MM.1S (cell line): ENCODE measurements around the gene AMBRA1.

Experiments
- DNase-seq: peaks from one replicate; pipeline ENCODE4 v3.0.0-alpha.2; 2015
- H2AFZ ChIP-seq: fragments of 300-600 bp; sonication (generic); 2 replicates; pipeline ENCODE4 v1.6.0; 2016; ENCODE audit warnings: antibody characterized with exemption, low read length
- H3F3A ChIP-seq: fragments of 300-600 bp; sonication (generic); 2 replicates; pipeline ENCODE4 v1.6.1; 2016; ENCODE audit warnings: mild to moderate bottlenecking, antibody characterized with exemption, low read length, moderate library complexity, mixed read lengths; ENCODE audit not compliant: insufficient read depth
- H3K27ac ChIP-seq: fragments of 300-600 bp; sonication (generic); 2 replicates; pipeline ENCODE4 v1.5.1; 2016; ENCODE audit warnings: mild to moderate bottlenecking, low read length
- H3K27me3 ChIP-seq: fragments of 300-600 bp; sonication (generic); replicated peaks from 2 replicates; pipeline ENCODE4 v1.6.0; 2016; ENCODE audit warnings: low read length; ENCODE audit not compliant: insufficient read depth
- H3K36me3 ChIP-seq: fragments of 300-600 bp; sonication (generic); replicated peaks from 2 replicates; pipeline ENCODE4 v1.6.1; 2016; ENCODE audit warnings: mild to moderate bottlenecking, low read length, mixed read lengths; ENCODE audit not compliant: insufficient read depth
- H3K4me1 ChIP-seq: fragments of 300-600 bp; sonication (generic); 2 replicates; pipeline ENCODE4 v1.6.1; 2016; ENCODE audit warnings: low read length, mixed read lengths
- H3K4me2 ChIP-seq: fragments of 300-600 bp; sonication (generic); 2 replicates; pipeline ENCODE4 v1.6.0; 2016; ENCODE audit warnings: low read depth, low read length
- H3K4me3 ChIP-seq: fragments of 300-600 bp; sonication (generic); 2 replicates; pipeline ENCODE4 v1.5.1; 2016; ENCODE audit warnings: low read length, mixed read lengths
- H3K79me2 ChIP-seq: fragments of 300-600 bp; sonication (generic); 2 replicates; pipeline ENCODE4 v1.6.1; 2016; ENCODE audit warnings: mixed run types, low read length, mixed read lengths
- H3K9ac ChIP-seq: fragments of 300-600 bp; sonication (generic); 2 replicates; pipeline ENCODE4 v1.6.1; 2016; ENCODE audit warnings: low read length, mixed read lengths
- H3K9me2 ChIP-seq: fragments of 300-600 bp; sonication (generic); replicated peaks from 2 replicates; pipeline ENCODE4 v1.6.1; 2016; ENCODE audit warnings: mild to moderate bottlenecking, low read length, mixed read lengths; ENCODE audit not compliant: insufficient read depth
- H3K9me3 ChIP-seq: fragments of 300-600 bp; sonication (generic); replicated peaks from 2 replicates; pipeline ENCODE4 v1.6.1; 2016; ENCODE audit warnings: mild to moderate bottlenecking, low read length, mixed read lengths; ENCODE audit not compliant: insufficient read depth
- H4K20me1 ChIP-seq: fragments of 300-600 bp; sonication (generic); 2 replicates; pipeline ENCODE4 v1.6.1; 2016; ENCODE audit warnings: mild to moderate bottlenecking, low read length, moderate library complexity, mixed read lengths; ENCODE audit not compliant: insufficient read depth
- EZH2 ChIP-seq: fragments of 300-600 bp; sonication (generic); optimal IDR thresholded peaks from 2 replicates; pipeline ENCODE3; 2017; ENCODE audit warnings: low read depth, mild to moderate bottlenecking, antibody characterized with exemption, low read length, mixed read lengths
- EZH2phosphoT487 ChIP-seq: fragments of 300-600 bp; sonication (generic); IDR thresholded peaks from 2 replicates; pipeline ENCODE4 v1.6.1; 2018; ENCODE audit warnings: antibody characterized with exemption, low read length
- TF ChIP-seq, protein P1 (sequence below): fragments of 300-600 bp; sonication (generic); IDR thresholded peaks from 2 replicates; pipeline ENCODE4 v1.5.1; 2016; ENCODE audit warnings: antibody characterized with exemption, low read length, mixed read lengths

AMBRA1 gene

GRCh38 chr11:46529095-46529905 lies 64.5 kb downstream of the AMBRA1 start:
- H3K9me3 ChIP-seq: no peaks in the 10 kb centered on the region
- H4K20me1 ChIP-seq: 0 out of 2 replicates have a peak, but pooled peaks cover 6% of the 10 kb centered on the region
- no peak overlapping the region for H2AFZ ChIP-seq
- H3K9me2 ChIP-seq: no peaks in the 10 kb centered on the region
- no peak for TF ChIP-seq EZH2
- TF ChIP-seq, protein P1, sequence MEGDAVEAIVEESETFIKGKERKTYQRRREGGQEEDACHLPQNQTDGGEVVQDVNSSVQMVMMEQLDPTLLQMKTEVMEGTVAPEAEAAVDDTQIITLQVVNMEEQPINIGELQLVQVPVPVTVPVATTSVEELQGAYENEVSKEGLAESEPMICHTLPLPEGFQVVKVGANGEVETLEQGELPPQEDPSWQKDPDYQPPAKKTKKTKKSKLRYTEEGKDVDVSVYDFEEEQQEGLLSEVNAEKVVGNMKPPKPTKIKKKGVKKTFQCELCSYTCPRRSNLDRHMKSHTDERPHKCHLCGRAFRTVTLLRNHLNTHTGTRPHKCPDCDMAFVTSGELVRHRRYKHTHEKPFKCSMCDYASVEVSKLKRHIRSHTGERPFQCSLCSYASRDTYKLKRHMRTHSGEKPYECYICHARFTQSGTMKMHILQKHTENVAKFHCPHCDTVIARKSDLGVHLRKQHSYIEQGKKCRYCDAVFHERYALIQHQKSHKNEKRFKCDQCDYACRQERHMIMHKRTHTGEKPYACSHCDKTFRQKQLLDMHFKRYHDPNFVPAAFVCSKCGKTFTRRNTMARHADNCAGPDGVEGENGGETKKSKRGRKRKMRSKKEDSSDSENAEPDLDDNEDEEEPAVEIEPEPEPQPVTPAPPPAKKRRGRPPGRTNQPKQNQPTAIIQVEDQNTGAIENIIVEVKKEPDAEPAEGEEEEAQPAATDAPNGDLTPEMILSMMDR: peak; percentile 90
- H3K36me3 ChIP-seq: no peaks in the 10 kb centered on the region
- peak; percentile 58 for DNase-seq
- H3K4me3 ChIP-seq: no peak overlapping the region
- H3K79me2 ChIP-seq: peaks cover 57% of the 10 kb centered on the region
- peaks cover 12% of the 10 kb centered on the region; the same call in 1 of the 2 replicates for H3K4me1 ChIP-seq
- no peak overlapping the region for H3K27ac ChIP-seq
- no peaks in the 10 kb centered on the region for H3K27me3 ChIP-seq
- no peak overlapping the region for H3K4me2 ChIP-seq
- no peak overlapping the region for H3K9ac ChIP-seq
- H3F3A ChIP-seq: no peaks in the 10 kb centered on the region

- Histone ChIP-seq H4K20me1 (0 out of 2 replicates have a peak, but pooled peaks cover 6% of the 10 kb centered on the region), H3K79me2 (peaks cover 52% of the 10 kb centered on the region), H3K4me1 (peaks cover 12% of the 10 kb centered on the region; the same call in 1 of the 2 replicates), H3K9me3 (no peaks in the 10 kb centered on the region), H3K27me3 (no peaks in the 10 kb centered on the region), H3K27ac (no peak overlapping the region), H2AFZ (no peak overlapping the region), H3K9me2 (no peaks in the 10 kb centered on the region), H3K9ac (no peak overlapping the region), H3K4me3 (no peak overlapping the region), H3K36me3 (no peaks in the 10 kb centered on the region), H3F3A (no peaks in the 10 kb centered on the region), H3K4me2 (no peak overlapping the region)
- TF ChIP-seq EZH2 (no peak), EZH2phosphoT487 (no peak)
- TF ChIP-seq, protein P1: no peak
- peak; percentile 11 for DNase-seq
Measured at GRCh38 chr11:46528445-46529094, 65.3 kb downstream of the AMBRA1 start.

DNA sequence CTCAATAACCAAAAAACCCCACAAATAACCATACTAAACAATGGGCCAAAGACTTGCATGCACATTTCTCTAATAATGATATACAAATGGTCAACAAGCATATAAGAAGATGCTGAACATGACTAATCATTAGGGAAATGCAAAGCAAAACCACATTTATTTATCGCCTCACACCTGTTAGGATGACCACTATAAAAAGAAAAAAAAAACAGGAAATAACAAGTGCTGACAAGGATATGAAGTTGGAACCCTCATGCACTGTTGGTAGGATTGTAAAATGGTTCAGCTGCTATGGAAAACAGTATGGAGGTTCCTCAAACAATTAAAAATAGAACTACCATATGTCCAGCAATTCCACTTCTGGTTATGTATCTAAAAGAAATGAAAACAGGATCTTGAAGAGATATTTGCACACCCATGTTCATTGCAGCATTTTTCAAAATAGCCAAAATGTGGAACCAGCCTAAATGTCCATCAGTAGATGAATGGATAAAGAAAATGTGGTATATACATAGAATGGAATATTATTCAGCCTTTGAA lies 66.2 kb downstream of the AMBRA1 start:
- Histone ChIP-seq H2AFZ (no peak overlapping the region), H3F3A (no peaks in the 10 kb centered on the region), H3K4me1 (peaks cover 12% of the 10 kb centered on the region; the same call in 1 of the 2 replicates), H3K36me3 (no peaks in the 10 kb centered on the region), H3K79me2 (peaks cover 57% of the 10 kb centered on the region), H3K4me3 (no peak overlapping the region), H3K9me2 (no peaks in the 10 kb centered on the region), H3K4me2 (peak overlapping the region; percentile 7; the same call in 1 of the 2 replicates), H4K20me1 (0 out of 2 replicates have a peak, but pooled peaks cover 6% of the 10 kb centered on the region), H3K9ac (no peak overlapping the region), H3K9me3 (no peaks in the 10 kb centered on the region), H3K27ac (no peak overlapping the region), H3K27me3 (no peaks in the 10 kb centered on the region)
- TF ChIP-seq, protein P1: no peak
- TF ChIP-seq EZH2: no peak
- no peak for TF ChIP-seq EZH2phosphoT487
- no peak for DNase-seq
